ENCODE data around the gene PCOLCE2.
"Not testable (repeated sequence)": the region's sequence is repeated elsewhere in the genome, so short reads cannot be mapped to it uniquely, and the experiment has no call there.

PCOLCE2 gene

GRCh38 chr3:142886021-142886420 lies 2.9 kb downstream of the PCOLCE2 start:
- TF ChIP-seq, protein P1, sequence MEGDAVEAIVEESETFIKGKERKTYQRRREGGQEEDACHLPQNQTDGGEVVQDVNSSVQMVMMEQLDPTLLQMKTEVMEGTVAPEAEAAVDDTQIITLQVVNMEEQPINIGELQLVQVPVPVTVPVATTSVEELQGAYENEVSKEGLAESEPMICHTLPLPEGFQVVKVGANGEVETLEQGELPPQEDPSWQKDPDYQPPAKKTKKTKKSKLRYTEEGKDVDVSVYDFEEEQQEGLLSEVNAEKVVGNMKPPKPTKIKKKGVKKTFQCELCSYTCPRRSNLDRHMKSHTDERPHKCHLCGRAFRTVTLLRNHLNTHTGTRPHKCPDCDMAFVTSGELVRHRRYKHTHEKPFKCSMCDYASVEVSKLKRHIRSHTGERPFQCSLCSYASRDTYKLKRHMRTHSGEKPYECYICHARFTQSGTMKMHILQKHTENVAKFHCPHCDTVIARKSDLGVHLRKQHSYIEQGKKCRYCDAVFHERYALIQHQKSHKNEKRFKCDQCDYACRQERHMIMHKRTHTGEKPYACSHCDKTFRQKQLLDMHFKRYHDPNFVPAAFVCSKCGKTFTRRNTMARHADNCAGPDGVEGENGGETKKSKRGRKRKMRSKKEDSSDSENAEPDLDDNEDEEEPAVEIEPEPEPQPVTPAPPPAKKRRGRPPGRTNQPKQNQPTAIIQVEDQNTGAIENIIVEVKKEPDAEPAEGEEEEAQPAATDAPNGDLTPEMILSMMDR (IDR thresholded peaks at IDR 0.05; ENCODE audit: low read depth, low read length) = no peak
- no peak for DNase-seq (ENCODE audit: low read depth, low spot score)
- in situ Hi-C loops (cut with HindIII; ENCODE audit: low sequenced_read_pairs) = no loop called here
- no peak overlapping the region for H3K4me3 ChIP-seq (ENCODE audit: low read depth, low read length)

- no peak for DNase-seq (ENCODE audit: low read depth, low spot score)
- H3K4me3 ChIP-seq (ENCODE audit: low read depth, low read length) = no peak overlapping the region
- TF ChIP-seq, protein P1 (IDR thresholded peaks at IDR 0.05; ENCODE audit: low read depth, low read length) = no peak
- in situ Hi-C loops (cut with HindIII; ENCODE audit: low sequenced_read_pairs) = no loop called here
These were observed 4.4 kb downstream of the PCOLCE2 start for GRCh38 chr3:142884531-142884930.

DNA sequence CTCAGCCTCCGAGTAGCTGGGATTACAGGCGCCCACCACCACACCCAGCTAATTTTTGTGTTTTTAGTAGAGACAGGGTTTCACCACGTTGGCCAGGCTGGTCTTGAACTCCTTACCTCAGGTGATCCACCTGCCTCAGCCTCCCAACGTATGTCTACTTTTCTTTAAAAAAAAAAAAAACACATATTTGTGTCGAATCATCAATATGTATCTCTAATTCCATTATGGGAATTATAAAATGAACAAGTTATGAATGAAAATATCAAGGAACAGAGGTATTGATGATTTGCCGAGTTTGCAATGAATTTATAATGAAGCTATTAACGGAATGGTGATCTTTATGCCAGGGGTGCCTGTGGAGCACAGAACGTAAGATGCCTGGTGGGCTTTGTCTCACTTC lies 5.3 kb downstream of the PCOLCE2 start:
- DNase-seq (ENCODE audit: low read depth, low spot score); in situ Hi-C loops (cut with HindIII; ENCODE audit: low sequenced_read_pairs): not testable (repeated sequence)

DNA sequence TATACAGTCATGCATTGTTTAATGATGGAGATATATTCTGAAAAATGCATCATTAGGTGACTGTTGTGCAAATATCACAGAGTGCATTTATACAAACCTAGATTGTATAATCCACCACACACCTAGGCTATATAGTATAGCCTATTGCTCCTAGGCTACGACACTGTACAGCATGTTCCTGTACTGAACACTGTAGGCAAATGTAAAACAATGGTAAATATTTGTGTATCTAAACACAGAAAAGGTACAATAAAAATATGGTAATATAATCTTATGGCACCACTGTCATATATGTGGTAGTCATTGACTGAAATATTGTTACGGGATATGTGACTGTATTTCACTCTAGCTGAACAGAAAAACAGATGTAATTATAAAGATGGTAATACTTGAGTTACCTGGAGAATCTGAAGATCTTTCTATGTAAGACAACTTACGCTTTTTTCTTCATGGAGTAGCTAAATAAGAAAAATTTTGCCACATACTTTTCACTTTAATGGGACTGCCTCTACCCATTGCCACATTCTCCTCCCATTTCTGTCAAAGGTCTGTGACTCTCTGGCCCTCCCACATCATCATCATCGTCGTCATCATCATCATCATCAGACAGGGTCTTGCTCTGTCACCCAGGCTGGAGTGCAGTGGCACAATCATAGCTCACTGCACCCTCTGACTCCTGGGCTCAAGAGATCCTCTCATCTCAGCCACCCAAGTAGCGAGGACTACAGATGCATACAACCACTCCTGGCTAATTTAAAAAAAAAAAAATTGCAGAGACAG lies 7.2 kb downstream of the PCOLCE2 start:
- DNase-seq (ENCODE audit: low read depth, low spot score) = no peak
- no peak overlapping the region for H3K4me3 ChIP-seq (ENCODE audit: low read depth, low read length)
- in situ Hi-C loops (cut with HindIII; ENCODE audit: low sequenced_read_pairs) = no loop called here
- TF ChIP-seq, protein P1 (IDR thresholded peaks at IDR 0.05; ENCODE audit: low read depth, low read length) = no peak

More for the DNA sequence above, 5.3 kb downstream of the PCOLCE2 start:
- not testable (repeated sequence) for H3K4me3 ChIP-seq (ENCODE audit: low read depth, low read length)

DNA sequence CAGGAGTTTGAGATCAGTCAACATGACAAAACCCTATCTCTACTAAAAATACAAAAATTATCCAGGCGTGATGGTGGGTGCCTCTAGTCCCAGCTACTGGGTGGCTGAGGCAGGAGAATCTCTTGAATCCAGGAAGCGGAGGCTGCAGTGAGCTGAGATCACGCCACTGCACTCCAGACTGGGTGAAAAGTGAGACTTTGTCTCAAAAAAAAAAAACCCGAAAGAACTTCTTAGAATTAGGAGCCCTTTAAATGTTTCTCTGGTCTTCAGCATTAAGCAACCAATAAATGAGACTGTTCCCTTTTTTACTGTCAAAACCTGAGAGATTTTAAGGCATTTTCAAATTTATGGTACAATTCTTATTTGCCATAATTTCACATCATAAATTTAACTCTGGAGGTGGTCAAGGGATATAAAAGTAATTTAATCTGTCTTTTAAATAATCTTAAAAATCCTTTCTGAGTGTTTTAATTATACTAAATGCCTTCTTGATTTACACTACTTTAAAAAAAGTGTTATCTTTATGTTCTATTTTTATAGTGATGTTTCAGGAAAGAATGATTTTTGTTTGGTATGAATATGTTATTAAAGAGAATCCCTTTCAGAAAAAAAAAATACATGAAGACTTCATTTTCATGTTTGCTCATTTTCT lies 10.1 kb downstream of the PCOLCE2 start:
- TF ChIP-seq, protein P1 (IDR thresholded peaks at IDR 0.05; ENCODE audit: low read depth, low read length) = no peak
- in situ Hi-C loops (cut with HindIII; ENCODE audit: low sequenced_read_pairs) = no loop called here
- DNase-seq (ENCODE audit: low read depth, low spot score) = no peak
- no peak overlapping the region for H3K4me3 ChIP-seq (ENCODE audit: low read depth, low read length)

- TF ChIP-seq, protein P1 (IDR thresholded peaks at IDR 0.05; ENCODE audit: low read depth, low read length) = no peak
- no peak for DNase-seq (ENCODE audit: low read depth, low spot score)
- in situ Hi-C loops (cut with HindIII; ENCODE audit: low sequenced_read_pairs) = no loop called here
- H3K4me3 ChIP-seq (ENCODE audit: low read depth, low read length) = no peak overlapping the region
These were observed 12.5 kb downstream of the PCOLCE2 start for GRCh38 chr3:142876417-142876816.

DNA sequence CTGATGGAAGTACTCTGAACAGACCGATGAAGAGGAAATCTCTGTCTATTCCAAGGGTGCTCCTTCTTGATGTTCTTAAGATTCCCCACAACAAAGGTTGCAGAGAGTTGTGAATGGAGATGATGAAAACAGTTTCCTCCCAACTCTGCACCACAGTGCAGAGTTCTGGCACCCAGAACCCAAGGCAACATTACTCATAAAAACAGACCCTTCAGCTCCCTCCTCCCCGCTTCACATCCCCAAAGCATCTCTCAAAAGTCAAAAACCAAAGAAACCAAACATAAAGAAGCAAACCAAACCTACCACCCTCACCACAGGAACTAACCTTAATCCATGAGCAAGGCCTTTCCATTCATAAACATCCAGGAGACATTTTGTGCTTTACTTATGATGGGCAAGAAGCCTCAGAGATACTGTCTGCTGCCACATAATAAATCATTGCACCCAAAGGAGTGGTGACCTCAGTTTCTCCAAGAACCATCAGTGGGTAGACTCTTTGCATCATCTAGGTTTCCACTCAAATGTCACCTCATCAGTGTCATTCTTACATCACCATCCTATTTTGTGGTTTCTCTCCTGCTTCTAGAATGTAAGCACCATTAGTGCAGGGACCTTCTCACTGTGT lies 13.2 kb downstream of the PCOLCE2 start:
- TF ChIP-seq, protein P1 (IDR thresholded peaks at IDR 0.05; ENCODE audit: low read depth, low read length) = no peak
- in situ Hi-C loops (cut with HindIII; ENCODE audit: low sequenced_read_pairs) = no loop called here
- no peak for DNase-seq (ENCODE audit: low read depth, low spot score)
- H3K4me3 ChIP-seq (ENCODE audit: low read depth, low read length) = no peak overlapping the region
